ENCODE results near the gene PHACTR2.

Gene PHACTR2

GRCh38 chr6:143742070-143742954, 64.5 kb downstream of the PHACTR2 start:
- no peak for DNase-seq (ENCODE audit: low read depth)

GRCh38 chr6:143742955-143743255, 65.1 kb downstream of the PHACTR2 start:
- no peak for DNase-seq (ENCODE audit: low read depth)

- no peak for DNase-seq (ENCODE audit: low read depth)
Measured at GRCh38 chr6:143743301-143744166, 65.8 kb downstream of the PHACTR2 start.

DNA sequence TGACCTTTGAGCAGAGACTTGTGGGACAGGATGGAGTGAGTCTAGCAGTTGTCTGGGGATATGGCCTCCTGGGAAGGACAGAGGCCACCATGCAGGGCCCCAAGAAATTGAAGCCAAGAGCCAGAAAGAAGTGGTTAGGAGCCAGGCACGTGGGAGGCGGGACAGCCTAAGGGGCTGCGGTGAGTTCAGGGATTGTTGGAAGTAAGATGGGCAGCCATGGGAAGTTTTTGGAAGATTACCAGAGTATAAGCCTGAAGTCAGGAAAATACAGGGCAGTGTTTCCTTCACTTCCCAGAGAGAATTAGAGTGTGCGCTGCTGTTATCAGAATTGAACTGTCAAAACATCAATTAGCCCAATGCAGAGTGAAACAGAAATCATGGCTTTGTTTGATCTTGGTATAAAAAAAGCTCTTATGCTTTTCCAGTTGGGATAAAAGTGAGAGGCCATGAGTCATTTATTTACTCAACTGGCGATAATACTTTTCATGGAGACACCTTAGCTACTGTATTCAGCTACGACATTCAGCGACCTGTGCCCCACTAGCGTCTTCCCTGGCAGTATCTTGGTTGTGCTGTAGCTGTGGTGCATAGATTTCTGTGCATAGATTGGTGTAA, 66.9 kb downstream of the PHACTR2 start:
- DNase-seq (ENCODE audit: low read depth), result no peak

GRCh38 chr6:143745166-143746133, 67.7 kb downstream of the PHACTR2 start:
- DNase-seq (ENCODE audit: low read depth), result no peak

DNA sequence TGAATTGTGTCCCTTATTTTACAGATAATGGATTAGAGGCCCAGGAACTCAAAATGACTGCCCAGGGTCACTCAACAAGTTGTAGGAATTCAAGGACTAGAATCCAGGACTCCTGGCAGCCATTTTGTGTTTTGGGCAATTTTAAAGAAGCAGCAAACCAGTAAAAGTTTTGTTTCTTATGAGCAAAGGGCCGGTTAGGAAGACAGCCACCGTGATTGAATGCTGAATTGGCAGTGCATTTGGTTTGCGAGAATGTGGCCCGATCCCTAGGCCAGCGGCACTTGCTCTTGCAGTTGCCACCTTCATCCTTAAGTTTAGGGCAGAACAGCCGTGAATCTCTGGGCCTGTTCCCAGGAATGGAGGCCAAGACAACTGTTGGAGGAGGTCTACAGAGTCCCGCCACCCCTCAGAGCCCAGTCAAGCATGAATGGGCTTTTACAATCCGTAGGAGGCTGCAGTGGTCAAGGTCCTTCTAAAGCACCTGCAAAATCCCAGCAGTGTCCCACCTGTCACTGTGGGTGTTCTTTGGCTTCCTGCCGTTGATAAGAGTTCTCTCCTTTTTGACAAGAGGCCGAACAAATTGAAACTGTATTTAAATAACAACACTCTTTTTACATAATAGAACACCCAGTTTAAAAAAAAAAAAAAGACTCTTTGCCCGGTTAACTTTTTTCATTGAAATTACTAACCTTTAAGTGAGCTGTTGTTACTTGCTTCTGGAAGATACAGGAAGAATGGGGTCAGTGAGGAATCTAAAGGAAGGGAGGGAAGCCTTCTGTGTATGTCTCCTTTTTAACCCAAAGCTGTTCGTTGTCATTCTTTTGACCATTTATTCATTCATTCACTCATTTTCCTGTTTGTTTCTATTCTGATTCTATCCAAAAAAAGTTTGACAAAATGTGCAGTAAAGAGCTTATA, 68.7 kb downstream of the PHACTR2 start:
- DNase-seq (ENCODE audit: low read depth), result no peak

- DNase-seq (ENCODE audit: low read depth), result no peak
Measured at GRCh38 chr6:143747347-143747842, 69.6 kb downstream of the PHACTR2 start.

DNA sequence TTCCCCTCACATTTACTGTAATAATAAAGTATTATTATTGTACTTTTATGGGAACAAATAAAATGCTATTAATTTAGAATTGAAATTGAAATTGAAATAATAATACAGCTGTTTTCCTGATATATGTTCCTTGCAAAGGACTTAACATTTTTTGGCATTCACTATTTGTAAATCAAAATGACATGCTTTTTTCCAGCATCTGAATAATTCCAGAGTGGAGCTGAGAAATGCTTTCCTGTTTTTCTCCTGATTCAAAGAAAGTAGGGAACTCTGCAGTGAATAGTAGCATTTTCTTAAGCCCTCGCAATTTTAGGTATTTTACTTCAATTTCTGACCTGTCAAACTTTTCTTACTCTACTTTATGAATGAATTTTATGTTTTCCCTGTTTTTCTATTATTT, 72.1 kb downstream of the PHACTR2 start:
- DNase-seq (ENCODE audit: low read depth), result no peak

DNA sequence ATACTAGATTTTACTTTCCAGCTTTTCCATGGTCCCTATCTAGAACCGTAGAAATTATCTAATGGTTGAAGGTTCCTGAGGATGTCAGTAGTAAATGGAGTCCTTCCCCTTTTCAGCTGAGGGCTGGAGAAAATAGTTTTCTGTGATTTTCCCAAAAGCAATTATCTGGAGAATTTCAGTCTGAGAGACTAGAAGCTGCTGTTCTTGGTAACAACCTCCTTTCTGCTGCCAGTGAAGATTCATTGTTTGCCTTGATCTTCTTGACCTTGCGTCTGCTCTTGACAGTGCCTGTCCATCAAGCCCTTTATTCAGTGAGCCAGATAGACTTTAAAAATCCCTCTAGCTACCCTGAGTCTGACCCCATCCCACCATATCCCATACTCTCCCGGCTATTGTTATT, 73.1 kb downstream of the PHACTR2 start:
- no peak for DNase-seq (ENCODE audit: low read depth)

- DNase-seq (ENCODE audit: low read depth), result no peak
Measured at GRCh38 chr6:143752459-143752858, 74.7 kb downstream of the PHACTR2 start.

DNA sequence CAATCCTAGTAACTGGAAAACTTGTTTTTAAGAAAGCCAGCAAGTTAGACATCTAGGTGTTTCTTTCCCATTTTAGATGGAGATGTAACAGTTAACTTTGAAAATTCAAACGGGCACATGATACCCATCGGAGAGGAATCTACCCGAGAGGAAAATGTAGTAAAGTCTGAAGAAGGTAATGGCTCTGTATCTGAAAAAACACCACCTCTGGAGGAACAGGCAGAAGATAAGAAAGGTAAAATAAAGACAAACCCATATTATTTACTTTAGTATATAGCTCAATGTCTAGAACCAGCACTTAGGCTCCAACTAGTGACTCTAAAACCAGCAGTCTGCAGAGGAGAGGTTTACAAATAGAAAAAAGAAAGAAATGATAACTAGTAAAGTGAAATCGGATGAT, 75.9 kb downstream of the PHACTR2 start:
- DNase-seq (ENCODE audit: low read depth), result no peak

DNA sequence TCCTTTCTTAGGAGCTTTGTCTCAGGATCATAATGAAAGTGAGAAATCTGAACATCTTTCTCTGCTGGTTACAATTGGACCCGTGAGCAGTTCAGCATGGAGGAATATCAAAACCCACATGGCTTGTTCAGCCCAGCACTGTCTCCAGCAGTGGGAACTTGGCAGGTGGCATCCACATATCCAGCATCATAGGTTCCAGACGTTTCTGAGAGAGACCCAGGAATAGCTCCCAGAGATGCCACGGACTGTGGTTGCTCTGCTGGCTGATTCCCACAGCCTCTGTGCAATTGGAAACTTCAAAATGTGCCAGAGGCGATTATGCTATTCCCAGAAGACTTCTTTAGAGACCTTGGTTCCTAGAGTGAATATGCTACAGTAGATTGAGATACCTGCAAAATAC, 76.4 kb downstream of the PHACTR2 start:
- DNase-seq (ENCODE audit: low read depth), result no peak

- DNase-seq (ENCODE audit: low read depth), result no peak
Measured at GRCh38 chr6:143755301-143755744, 77.6 kb downstream of the PHACTR2 start.

DNA sequence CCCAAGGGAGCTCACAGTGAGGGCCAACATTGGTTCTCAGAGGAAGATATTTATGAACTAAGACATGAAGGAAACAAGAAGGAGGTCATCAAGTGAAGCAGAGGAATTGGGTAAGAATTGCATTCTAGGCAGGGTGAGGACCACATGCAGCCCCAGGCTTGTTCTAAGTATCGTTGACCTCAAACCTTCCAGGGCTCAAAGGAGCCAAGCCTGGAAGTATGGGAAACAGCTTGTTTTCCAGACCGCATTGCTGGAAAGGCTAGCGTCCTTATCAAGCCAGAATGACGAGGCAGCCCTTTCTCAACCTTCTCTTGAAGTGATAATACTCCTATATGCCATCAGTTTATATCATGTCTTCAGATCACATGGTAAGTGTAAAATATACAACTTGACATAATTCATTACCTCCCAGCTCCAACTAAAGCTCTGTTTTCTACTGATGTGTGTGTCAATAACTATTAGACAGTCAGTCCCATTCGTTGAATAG, 79.6 kb downstream of the PHACTR2 start:
- no peak for DNase-seq (ENCODE audit: low read depth)

DNA sequence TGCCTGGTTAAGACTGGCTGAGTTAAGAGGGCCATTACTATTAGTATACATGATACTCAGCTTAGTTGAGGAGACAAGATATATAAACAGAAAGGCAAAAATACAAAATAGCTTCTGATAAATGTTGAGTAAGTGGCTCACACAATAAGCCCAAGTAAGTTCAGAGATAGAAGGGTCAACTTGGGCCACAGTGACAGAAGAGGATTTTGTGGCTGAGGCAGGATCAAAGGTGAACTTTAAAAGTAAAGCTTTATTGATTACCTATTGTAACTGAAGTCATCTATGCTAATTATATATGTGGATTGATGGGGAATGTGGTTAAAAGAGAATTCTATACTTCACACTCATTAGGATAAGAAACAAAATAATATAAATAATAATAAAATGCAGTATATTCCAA, 80.8 kb downstream of the PHACTR2 start:
- no peak for DNase-seq (ENCODE audit: low read depth)

GRCh38 chr6:143759666-143760065, 81.9 kb downstream of the PHACTR2 start:
- DNase-seq (ENCODE audit: low read depth), result no peak

DNA sequence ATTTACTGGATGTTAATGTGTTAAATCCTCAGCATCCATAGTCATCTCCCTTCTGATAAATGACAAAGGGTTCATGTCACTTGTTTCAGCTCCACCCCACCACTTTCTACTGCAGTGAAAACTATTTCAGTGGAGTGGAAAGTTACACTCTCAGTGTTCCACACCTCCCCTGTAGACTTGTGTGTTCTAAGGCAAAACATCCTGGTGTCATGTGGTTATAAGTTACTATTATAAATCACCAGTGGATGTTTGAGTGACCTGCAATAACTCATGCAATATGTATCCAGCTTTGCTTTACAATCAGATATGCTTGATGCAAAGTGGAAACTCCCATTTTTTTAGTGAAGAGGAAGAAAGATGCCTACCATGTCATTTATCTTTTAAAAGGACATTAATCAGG, 83.3 kb downstream of the PHACTR2 start:
- no peak for DNase-seq (ENCODE audit: low read depth)

DNA sequence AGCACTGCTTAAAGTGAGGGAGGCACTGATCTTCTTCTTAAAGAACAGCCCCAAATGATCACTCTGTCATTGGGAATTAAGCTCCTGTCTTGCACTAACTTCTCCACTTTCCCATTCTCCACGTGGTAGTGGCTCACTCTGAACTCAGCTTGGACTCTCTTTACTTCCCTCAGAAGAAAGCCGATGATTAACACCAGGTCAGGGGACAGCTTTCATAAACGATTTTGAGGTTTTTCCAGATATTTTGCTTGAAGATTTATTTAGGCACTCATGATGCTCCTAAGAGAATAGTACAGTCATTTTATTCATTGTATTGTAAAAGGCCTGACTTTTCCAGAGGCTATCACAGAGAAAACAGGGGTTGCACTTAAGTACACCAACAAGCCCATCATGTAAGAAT, 84.4 kb downstream of the PHACTR2 start:
- DNase-seq (ENCODE audit: low read depth), result no peak

GRCh38 chr6:143765422-143766184, 87.8 kb downstream of the PHACTR2 start:
- DNase-seq (ENCODE audit: low read depth), result no peak

All from stimulated activated CD8-positive, alpha-beta memory T cell treated with anti-CD3 and anti-CD28 coated beads, Interleukin-15, amount 100 ng/mL, for 24 hours (primary cell).